Astrocyte (in vitro differentiated cells and primary cell): ENCODE results near the gene L1CAM. TPM values are rescaled to one million over a fixed set of nuclear protein-coding genes. Genes with fewer than 3 reads are reported as not detected.

ENCODE experiments used
- DNase-seq: peaks from one replicate; pipeline ENCODE4 v3.0.0-alpha.2; 2010; ENCODE audit warnings: low read depth
- FAIRE-seq: peaks from 2 replicates; lab custom pipeline; 2011; peaks lifted over from hg19 to GRCh38; lab: Jason Lieb, UNC
- H2AFZ ChIP-seq: 2 replicates; pipeline ENCODE4 v1.6.0; 2012; ENCODE audit warnings: low read depth, low read length, inconsistent platforms
- H3K27ac ChIP-seq: 2 replicates; pipeline ENCODE4 v1.5.1; 2011; ENCODE audit warnings: low read depth, low read length, inconsistent platforms
- H3K27me3 ChIP-seq: 2 replicates; pipeline ENCODE4 v1.6.0; 2011; ENCODE audit warnings: low read length, inconsistent platforms; ENCODE audit not compliant: insufficient read depth
- H3K36me3 ChIP-seq: 2 replicates; pipeline ENCODE4 v1.5.1; 2011; ENCODE audit warnings: low read length, inconsistent platforms; ENCODE audit not compliant: insufficient read depth
- H3K4me1 ChIP-seq: 2 replicates; pipeline ENCODE4 v1.5.1; 2011; ENCODE audit warnings: low read length, inconsistent platforms; ENCODE audit not compliant: insufficient read depth
- H3K4me2 ChIP-seq: 2 replicates; pipeline ENCODE4 v1.6.0; 2012; ENCODE audit warnings: low read length, inconsistent platforms
- H3K4me3 ChIP-seq: 2 replicates; pipeline ENCODE4 v1.5.1; 2011; ENCODE audit warnings: low read depth, mild to moderate bottlenecking, low read length, inconsistent platforms; ENCODE audit not compliant: insufficient read depth
- H3K79me2 ChIP-seq: 2 replicates; pipeline ENCODE4 v1.6.0; 2012; ENCODE audit warnings: mild to moderate bottlenecking, low read length, inconsistent platforms; ENCODE audit not compliant: insufficient read depth
- H3K9ac ChIP-seq: 2 replicates; pipeline ENCODE4 v1.6.0; 2012; ENCODE audit warnings: mild to moderate bottlenecking, low read length, inconsistent platforms
- H3K9me3 ChIP-seq: 2 replicates; pipeline ENCODE4 v1.5.1; 2012; ENCODE audit warnings: low read depth, mild to moderate bottlenecking, low read length, inconsistent platforms; ENCODE audit not compliant: insufficient read depth
- H4K20me1 ChIP-seq: 2 replicates; pipeline ENCODE4 v1.6.0; 2012; ENCODE audit warnings: low read length, inconsistent platforms; ENCODE audit not compliant: insufficient read depth
- H3K27ac Mint-ChIP-seq: one replicate; pipeline ENCODE4 v1.8.0; 2021; ENCODE audit warnings: mild to moderate bottlenecking, mixed read lengths; ENCODE audit not compliant: unreplicated experiment
- H3K27me3 Mint-ChIP-seq: one replicate; pipeline ENCODE4 v1.8.0; 2021; ENCODE audit warnings: low read depth, mixed read lengths; ENCODE audit not compliant: unreplicated experiment
- H3K36me3 Mint-ChIP-seq: one replicate; pipeline ENCODE4 v1.8.0; 2021; ENCODE audit warnings: low read depth, mixed read lengths; ENCODE audit not compliant: unreplicated experiment
- H3K4me1 Mint-ChIP-seq: one replicate; pipeline ENCODE4 v1.8.0; 2021; ENCODE audit warnings: low read depth, mixed read lengths; ENCODE audit not compliant: unreplicated experiment
- H3K4me3 Mint-ChIP-seq: one replicate; pipeline ENCODE4 v1.8.0; 2021; ENCODE audit warnings: mild to moderate bottlenecking, moderate library complexity, mixed read lengths; ENCODE audit not compliant: unreplicated experiment
- H3K9me3 Mint-ChIP-seq: one replicate; pipeline ENCODE4 v1.8.0; 2021; ENCODE audit warnings: mild to moderate bottlenecking, mixed read lengths; ENCODE audit not compliant: unreplicated experiment
- CTCF ChIP-seq: IDR thresholded peaks from 2 replicates; pipeline ENCODE4 v1.5.1; 2011; ENCODE audit warnings: low read depth, mild to moderate bottlenecking, inconsistent platforms, low read length, moderate library complexity; ENCODE audit not compliant: insufficient read depth
- EZH2 ChIP-seq: IDR thresholded peaks from 2 replicates; pipeline ENCODE4 v1.6.1; 2012; ENCODE audit warnings: mild to moderate bottlenecking, low read length, inconsistent platforms; ENCODE audit not compliant: insufficient read depth
- total RNA-seq: library from RNA; stranded (reverse); gene quantifications from 2 replicates; pipeline ENCODE4 v1.2.1, GENCODE V29; 2021

The L1CAM gene
- total RNA-seq, 1 donor from 2014 or later: 347 TPM

GRCh38 chrX:153848325-153848724 is 37.6 kb downstream of the L1CAM start:
- no peaks in the 10 kb centered on the region for H3K36me3 ChIP-seq
- H3K27me3 ChIP-seq: peaks cover 13% of the 10 kb centered on the region
- FAIRE-seq (no peak), DNase-seq (no peak)
- no peaks in the 10 kb centered on the region for H3K79me2 ChIP-seq
- Mint-ChIP-seq H3K4me3 (no peak overlapping the region), H3K27me3 (peaks cover 12% of the 10 kb centered on the region), H3K27ac (no peak overlapping the region), H3K9me3 (no peaks in the 10 kb centered on the region), H3K4me1 (peaks cover 2% of the 10 kb centered on the region), H3K36me3 (no peaks in the 10 kb centered on the region)
- no peak overlapping the region for H3K4me2 ChIP-seq
- H2AFZ ChIP-seq: no peak overlapping the region
- no peaks in the 10 kb centered on the region for H3K9me3 ChIP-seq
- H3K4me3 ChIP-seq: no peak overlapping the region
- no peaks in the 10 kb centered on the region for H3K4me1 ChIP-seq
- H3K9ac ChIP-seq: no peak overlapping the region
- H4K20me1 ChIP-seq: no peaks in the 10 kb centered on the region
- no peak overlapping the region for H3K27ac ChIP-seq
- TF ChIP-seq CTCF (no peak), EZH2 (no peak)

- Histone ChIP-seq H4K20me1 (no peaks in the 10 kb centered on the region), H3K4me1 (no peaks in the 10 kb centered on the region), H3K27me3 (peaks cover 13% of the 10 kb centered on the region), H3K27ac (no peak overlapping the region), H3K36me3 (no peaks in the 10 kb centered on the region), H3K9ac (no peak overlapping the region), H3K79me2 (no peaks in the 10 kb centered on the region), H3K4me2 (no peak overlapping the region), H3K9me3 (no peaks in the 10 kb centered on the region), H3K4me3 (no peak overlapping the region), H2AFZ (no peak overlapping the region)
- no peak overlapping the region for H3K27ac Mint-ChIP-seq
- H3K36me3 Mint-ChIP-seq: no peaks in the 10 kb centered on the region
- H3K9me3 Mint-ChIP-seq: no peaks in the 10 kb centered on the region
- H3K4me3 Mint-ChIP-seq: no peak overlapping the region
- H3K4me1 Mint-ChIP-seq: peaks cover 2% of the 10 kb centered on the region
- FAIRE-seq (no peak), DNase-seq (no peak)
- H3K27me3 Mint-ChIP-seq: peaks cover 11% of the 10 kb centered on the region
- no peak for TF ChIP-seq EZH2
- no peak for TF ChIP-seq CTCF
These were observed 40.1 kb downstream of the L1CAM start for GRCh38 chrX:153845842-153846241.

GRCh38 chrX:153845195-153845594 is 40.8 kb downstream of the L1CAM start:
- Mint-ChIP-seq H3K4me1 (peaks cover 2% of the 10 kb centered on the region), H3K27me3 (peaks cover 8% of the 10 kb centered on the region), H3K4me3 (no peak overlapping the region), H3K36me3 (no peaks in the 10 kb centered on the region), H3K9me3 (no peaks in the 10 kb centered on the region), H3K27ac (no peak overlapping the region)
- DNase-seq: no peak
- no peaks in the 10 kb centered on the region for H3K4me1 ChIP-seq
- H2AFZ ChIP-seq: no peak overlapping the region
- H3K9ac ChIP-seq: no peak overlapping the region
- no peak overlapping the region for H3K4me2 ChIP-seq
- no peak overlapping the region for H3K27ac ChIP-seq
- no peaks in the 10 kb centered on the region for H3K79me2 ChIP-seq
- no peaks in the 10 kb centered on the region for H4K20me1 ChIP-seq
- no peak overlapping the region for H3K4me3 ChIP-seq
- H3K9me3 ChIP-seq: no peaks in the 10 kb centered on the region
- H3K36me3 ChIP-seq: no peaks in the 10 kb centered on the region
- peaks cover 13% of the 10 kb centered on the region for H3K27me3 ChIP-seq
- FAIRE-seq: no peak
- TF ChIP-seq CTCF (no peak), EZH2 (no peak)
